ENCODE results near the gene JARID2.
A peak's percentile ranks its signal among the peaks of the same experiment; 100 is the strongest.
"Not testable (repeated sequence)": the region's sequence is repeated elsewhere in the genome, so short reads cannot be mapped to it uniquely, and the experiment has no call there.

Gene JARID2

DNA sequence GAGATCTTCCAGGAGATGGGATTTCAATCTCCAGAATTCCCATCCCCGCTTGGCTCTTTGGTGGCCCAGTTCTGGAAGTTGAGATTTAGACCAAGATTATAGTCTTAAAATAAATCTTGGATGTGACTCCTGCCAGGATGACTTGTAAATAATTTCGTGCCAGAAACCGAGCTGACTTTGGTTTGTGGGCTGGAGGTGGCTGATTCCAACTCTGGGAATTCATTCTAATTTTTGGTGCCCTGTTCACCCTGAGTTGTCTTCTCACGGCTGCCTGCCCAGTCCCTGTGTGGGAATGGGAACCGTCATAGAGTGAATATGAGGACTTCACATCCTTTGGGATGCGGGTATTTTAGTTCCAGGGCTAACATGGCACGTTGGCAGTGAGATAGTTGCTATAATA lies 64.8 kb downstream of the JARID2 start:
- no peak for DNase-seq (ENCODE audit: low spot score)

DNA sequence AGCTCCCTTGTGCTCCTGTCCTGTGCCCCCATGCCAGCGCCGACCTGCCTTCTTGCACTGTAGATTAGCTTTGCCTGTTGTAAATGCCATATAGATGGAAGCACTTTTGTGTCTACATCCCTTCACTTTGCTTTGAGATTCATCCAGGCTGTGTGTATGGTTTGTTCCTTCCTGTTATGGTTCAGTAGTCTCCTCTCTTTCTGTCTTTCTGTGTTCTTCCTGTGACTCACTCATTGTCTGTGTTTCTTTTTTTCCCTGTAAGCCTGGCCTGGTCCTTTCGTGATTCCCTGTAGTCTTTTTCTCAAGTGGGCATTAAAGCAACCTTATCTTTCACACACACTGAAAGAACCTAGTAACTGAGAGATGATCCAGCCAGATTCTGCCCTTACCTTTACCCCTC lies 66.6 kb downstream of the JARID2 start:
- DNase-seq (ENCODE audit: low spot score), result peak; percentile 27

DNA sequence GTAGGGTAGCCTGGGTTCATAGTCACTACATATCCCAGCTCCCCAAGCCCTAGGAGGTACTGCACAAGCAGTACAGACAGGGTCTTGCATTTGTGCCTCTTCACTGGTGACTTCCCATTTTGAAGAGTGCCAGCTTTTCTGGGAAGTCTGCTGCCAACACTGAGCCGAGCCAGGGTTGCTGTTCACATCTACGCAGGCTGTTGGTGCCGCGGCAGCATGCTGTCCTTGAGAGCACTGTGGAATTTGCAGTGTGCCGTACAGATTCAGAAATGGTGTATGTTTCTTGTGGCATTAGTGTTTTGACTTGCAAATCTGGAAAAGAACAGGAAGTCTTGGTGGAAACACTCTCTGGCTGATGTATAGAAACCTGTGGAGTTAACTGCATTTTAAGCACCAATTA lies 67.5 kb downstream of the JARID2 start:
- peak; percentile 68 for DNase-seq (ENCODE audit: low spot score)

DNA sequence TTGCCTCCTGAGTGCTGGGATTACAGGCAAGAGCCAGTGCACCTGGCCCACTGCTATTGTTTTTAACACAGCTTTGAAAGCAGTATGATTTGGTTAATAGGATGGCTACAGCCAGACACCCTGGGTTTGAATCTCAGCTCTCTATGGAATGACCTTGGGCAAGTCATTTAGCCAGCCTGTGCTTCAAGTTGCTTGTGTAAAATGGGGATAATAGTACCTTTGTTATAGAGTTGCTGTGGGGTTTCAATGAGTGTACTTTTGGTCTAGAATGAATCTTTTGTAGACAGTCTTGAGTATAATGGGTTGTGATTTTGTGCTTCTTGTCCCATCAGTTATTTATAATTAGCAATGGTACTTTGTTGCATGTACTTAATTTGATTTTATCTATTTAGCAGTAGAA lies 70.9 kb downstream of the JARID2 start:
- DNase-seq (ENCODE audit: low spot score), result no peak

DNA sequence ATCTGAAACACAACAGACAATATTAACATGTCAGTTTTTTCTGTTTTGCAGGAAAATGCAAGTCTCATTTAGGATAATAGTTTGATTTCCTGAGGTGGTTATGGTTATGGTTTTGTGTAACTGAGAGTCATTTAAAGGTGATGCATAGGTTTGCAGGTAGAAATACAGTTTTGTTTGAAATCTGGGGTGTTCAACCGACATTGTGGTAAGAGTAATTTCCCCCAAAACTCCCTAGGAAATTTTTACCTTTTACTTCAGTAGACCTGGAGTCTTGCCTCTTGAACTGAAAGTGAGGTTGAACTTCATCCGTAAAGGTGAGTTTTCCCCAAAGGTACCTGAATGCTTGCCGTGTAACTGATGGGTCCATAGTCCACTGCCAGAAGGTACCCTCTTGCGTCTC lies 71.4 kb downstream of the JARID2 start:
- DNase-seq (ENCODE audit: low spot score), result no peak

DNA sequence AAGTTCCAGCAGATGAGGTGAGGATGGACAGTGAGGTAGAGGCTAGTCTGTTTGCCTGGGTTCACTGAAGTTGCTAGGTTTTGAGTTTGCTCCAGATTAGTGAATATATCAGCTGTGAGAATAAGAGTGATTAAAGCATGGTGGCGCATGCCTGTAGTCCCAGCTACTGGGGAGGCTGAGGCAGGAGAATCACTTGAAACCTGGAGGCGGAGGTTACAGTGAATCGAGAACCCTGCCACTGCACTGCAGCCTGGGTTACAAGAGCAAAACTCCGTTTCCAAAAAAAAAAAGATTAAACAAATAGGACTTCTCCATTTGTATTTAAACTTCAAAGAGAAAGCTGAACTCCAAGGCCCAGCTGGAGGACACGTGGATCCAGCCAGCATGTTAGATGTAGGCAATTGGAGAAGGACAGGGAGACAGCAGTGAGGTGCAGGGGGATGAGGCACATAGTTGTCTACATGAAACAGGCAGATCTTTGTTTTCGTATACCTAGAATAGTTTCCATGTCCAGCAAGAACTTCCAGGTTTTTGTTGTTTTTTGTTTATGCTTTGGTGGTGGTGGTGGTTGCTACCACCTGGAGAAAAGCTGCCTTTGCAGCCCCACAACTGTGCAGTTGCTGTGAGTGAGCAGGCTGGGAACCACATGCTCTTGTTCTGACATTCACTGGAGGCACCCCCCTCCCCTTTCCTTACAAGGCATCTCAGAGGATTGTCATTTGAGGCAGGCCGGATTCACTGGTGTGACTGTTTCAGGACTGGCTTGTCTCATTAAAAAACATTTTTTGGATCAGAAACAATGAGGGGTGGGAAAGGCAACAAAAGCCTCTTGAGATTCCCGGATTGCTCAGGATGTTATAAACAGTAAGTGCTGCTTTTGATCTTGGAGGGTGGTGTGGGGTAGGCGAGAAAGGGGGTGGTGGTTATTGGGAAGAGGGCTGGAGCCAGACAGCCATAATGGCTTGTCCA lies 72.3 kb downstream of the JARID2 start:
- no peak for DNase-seq (ENCODE audit: low spot score)

GRCh38 chr6:15319677-15320076 lies 73.8 kb downstream of the JARID2 start:
- no peak for DNase-seq (ENCODE audit: low spot score)

- DNase-seq (ENCODE audit: low spot score), result no peak
Measured at GRCh38 chr6:15320693-15321092, 74.8 kb downstream of the JARID2 start.

GRCh38 chr6:15322184-15322583 lies 76.3 kb downstream of the JARID2 start:
- no peak for DNase-seq (ENCODE audit: low spot score)

DNA sequence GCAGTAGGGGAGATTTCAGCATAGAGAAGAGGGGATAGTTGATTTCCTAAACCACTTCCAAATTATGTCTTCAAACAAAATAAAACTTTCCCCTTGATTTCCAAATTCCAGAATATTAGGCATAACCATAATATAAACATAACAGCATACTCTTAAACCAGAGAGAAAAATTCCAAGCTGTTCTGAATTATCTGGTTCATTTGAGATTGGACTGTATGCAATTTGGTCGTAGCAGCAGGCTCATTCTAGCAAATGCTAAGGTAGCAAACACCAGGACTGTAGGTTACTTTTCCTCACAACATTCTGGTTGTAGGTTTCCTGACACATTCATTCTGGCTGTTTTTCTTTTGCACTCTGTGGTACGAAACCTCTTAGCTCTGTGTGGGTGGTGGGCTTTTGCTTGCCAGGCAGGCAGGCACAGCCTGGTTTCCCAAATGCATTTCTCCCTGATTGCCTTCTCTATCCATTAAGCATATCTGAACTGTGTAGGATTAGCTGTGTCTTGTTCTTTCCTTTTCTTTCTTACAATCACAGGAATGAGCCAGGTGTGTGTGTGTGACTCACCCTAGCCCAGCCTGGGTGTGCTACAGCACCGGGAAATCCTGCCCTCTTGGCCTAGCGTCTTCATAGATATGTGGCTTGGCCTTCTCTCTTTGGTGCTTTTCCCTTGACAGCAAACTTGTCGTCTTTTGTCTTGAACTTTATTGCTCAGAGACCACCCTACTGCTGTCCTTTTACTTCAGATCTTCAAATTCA lies 77.1 kb downstream of the JARID2 start:
- no peak for DNase-seq (ENCODE audit: low spot score)

GRCh38 chr6:15323611-15324010 lies 77.7 kb downstream of the JARID2 start:
- DNase-seq (ENCODE audit: low spot score), result not testable (repeated sequence)

- no peak for DNase-seq (ENCODE audit: low spot score)
Measured at GRCh38 chr6:15324427-15324985, 78.6 kb downstream of the JARID2 start.

DNA sequence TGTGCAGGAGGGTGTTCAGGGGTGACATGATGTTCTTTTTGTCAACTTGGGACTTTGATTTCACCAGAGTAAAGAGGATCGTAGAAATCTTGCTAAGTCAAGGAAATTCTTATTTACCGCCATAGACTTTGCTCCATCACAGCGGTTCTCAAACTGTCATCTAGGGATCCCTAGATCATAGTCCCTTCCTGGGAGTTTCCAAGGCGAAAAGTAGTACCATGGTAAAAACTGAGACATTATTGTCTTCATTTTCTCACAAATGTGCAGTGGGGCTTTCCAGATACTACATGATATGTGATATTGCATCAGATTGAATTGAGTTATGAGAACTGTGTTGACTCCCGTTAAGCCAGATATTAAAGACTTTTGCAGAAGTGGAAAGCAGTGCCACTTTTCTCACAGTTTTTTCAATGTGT lies 79.7 kb downstream of the JARID2 start:
- peak; percentile 44 for DNase-seq (ENCODE audit: low spot score)

GRCh38 chr6:15326067-15326614 lies 80.3 kb downstream of the JARID2 start:
- peak; percentile 49 for DNase-seq (ENCODE audit: low spot score)

DNA sequence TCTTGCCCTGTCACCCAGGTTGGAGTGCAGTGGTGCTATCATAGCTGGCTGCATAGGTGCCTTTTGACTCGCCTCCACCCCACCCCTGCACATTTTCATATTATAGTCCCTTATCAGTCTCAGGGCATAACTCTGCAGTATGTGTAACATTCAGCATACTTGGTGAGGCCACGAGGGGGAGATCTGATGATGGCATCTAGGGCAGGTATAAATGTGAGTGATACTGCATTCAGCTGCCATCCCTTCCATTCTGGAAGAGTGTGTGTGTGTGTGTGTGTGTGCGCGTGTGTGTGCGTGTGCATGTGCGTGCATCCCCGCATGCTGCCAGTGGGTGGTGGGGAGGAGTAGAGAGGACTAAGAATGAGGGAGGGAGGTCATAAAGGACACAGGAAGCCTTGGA lies 81.4 kb downstream of the JARID2 start:
- peak; percentile 74 for DNase-seq (ENCODE audit: low spot score)

DNA sequence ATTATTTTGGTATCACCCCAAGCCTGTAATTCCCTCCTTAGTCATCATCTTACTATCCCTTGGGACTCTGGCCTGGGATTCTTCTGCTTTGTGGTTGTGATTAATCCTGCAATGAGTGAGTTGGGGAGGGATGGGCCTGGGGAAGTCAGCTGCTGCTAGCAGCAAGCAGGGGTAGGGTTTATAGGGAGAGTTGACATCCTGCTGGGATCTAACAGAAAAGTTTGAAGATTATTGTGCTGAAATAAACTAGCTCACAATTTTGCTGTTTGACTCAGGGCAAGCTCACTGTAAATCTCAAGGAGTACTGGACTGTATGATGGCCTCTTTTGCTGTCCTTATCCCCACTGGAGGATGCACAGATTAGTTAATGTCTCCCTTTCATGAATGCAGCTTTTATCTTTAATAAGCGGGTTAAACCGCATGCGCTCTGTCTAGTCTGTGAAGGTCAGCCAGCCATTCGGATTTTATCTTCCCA lies 83.4 kb downstream of the JARID2 start:
- no peak for DNase-seq (ENCODE audit: low spot score)

DNA sequence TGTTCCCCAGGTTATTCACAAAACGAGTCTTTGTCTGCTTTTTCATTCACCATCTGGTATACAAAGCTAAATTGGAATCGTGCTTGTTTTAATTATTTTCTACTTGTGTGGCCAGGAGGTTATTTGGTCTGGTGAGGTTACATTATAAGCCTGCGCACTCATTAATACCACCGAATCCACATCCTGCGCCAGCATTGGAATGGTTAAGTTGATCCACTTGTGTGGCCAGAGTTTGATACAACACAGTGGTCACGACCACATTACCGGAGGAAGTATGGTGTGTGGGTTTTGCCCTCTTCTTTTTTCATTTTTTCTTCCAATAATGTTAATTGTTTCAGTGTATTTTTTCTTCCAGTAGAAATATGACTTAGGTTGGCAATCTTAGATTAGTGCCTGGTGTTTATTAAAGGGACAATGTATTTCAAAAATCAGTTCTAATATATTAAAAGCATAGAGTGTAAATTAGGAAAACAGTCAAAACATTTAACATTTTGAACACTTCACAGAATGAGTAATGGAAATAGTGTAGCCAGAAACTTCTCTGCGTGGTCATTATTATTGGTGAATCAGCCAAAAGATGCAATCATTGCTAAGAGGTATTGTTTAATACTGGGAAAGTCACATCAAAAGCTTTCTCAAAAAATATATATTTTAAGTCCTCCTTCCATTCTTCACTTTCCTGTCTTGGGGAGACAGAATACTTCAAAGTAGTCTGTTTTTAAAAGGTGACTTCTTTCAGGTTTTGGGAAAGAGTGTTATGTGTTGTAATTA lies 84.5 kb downstream of the JARID2 start:
- no peak for DNase-seq (ENCODE audit: low spot score)

DNA sequence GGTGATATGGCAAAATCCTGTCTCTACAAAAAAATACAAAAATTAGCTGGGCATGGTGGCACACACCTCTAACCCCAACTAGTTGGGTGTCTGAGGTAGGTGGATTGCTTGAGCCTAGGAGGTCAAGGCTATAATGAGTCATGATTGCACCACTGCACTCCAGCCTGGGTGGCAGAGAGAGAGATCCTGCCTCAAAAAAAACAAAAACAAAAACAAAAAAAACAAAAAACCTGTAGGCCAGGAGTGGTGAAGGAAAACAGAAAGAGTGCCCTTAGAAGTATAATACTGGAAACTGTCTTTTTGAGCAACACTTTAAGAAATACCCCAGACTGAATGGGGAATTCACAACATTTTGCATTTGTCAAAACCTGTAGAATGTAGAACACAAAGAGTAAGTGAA lies 85.3 kb downstream of the JARID2 start:
- no peak for DNase-seq (ENCODE audit: low spot score)

GRCh38 chr6:15331629-15332251 lies 85.9 kb downstream of the JARID2 start:
- no peak for DNase-seq (ENCODE audit: low spot score)

DNA sequence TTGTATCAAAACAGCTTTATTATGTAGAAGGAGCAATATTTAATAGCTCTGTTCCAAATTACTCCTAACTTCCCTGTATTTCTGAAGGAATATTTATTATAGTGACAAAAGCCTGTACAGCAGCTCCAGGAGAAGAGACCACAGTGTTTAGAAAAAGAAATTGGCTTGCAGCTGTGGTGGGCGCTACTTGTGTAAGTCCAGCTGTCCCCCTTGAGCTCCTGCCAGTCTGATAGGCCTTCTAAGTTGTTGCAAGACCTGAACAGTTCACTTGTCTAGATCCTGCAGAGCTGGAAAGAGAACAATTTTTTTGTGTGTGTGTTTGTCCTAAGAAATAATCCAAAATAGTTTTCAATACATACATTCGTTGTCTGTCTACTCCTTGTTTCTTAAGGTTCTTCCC lies 86.6 kb downstream of the JARID2 start:
- DNase-seq (ENCODE audit: low spot score), result no peak

DNA sequence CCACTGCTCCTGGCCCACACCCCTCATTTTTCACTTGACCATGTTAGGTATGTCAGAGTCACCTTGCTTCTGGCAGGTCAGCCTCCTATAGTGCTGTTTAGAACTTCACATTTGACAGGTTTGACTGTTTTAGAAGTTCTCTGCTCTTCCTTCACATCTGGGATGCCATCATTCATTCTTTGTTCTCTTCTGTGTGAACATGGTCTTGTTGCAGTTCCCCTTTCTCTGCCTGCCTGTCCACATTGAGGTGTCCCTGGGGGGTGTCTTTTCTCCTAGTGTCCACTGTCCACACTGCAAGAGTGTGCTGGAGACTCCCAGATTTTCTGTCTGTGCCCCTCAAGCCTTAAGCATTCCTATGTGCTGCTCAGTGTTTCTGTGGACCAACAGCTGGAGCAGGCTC lies 89.5 kb downstream of the JARID2 start:
- no peak for DNase-seq (ENCODE audit: low spot score)
